Measurements from ENCODE around the gene SLC7A9.
"Not testable (repeated sequence)": the region's sequence is repeated elsewhere in the genome, so short reads cannot be mapped to it uniquely, and the experiment has no call there.

SLC7A9 gene

GRCh38 chr19:32802840-32803239 lies 66.7 kb downstream of the SLC7A9 start:
- DNase-seq (ENCODE audit: low read depth in 2 of 2, low spot score in 1 of 2), result no peak

- DNase-seq (ENCODE audit: low read depth in 2 of 2, low spot score in 1 of 2), result no peak
Measured at GRCh38 chr19:32800754-32801153, 68.8 kb downstream of the SLC7A9 start.

- DNase-seq (ENCODE audit: low read depth in 2 of 2, low spot score in 1 of 2), result no peak
Measured at GRCh38 chr19:32800191-32800590, 69.4 kb downstream of the SLC7A9 start.

GRCh38 chr19:32798201-32798600 lies 71.4 kb downstream of the SLC7A9 start:
- DNase-seq (ENCODE audit: low read depth in 2 of 2, low spot score in 1 of 2), result no peak

- DNase-seq (ENCODE audit: low read depth in 2 of 2, low spot score in 1 of 2), result no peak
Measured at GRCh38 chr19:32789429-32789828, 80.1 kb downstream of the SLC7A9 start.

GRCh38 chr19:32787895-32788294 lies 81.7 kb downstream of the SLC7A9 start:
- not testable (repeated sequence) for DNase-seq (ENCODE audit: low read depth in 2 of 2, low spot score in 1 of 2)

GRCh38 chr19:32787161-32787813 lies 82.3 kb downstream of the SLC7A9 start:
- not testable (repeated sequence) for DNase-seq (ENCODE audit: low read depth in 2 of 2, low spot score in 1 of 2)

GRCh38 chr19:32782089-32782488 lies 87.5 kb downstream of the SLC7A9 start:
- not testable (repeated sequence) for DNase-seq (ENCODE audit: low read depth in 2 of 2, low spot score in 1 of 2)

GRCh38 chr19:32781280-32781679 lies 88.3 kb downstream of the SLC7A9 start:
- no peak for DNase-seq (ENCODE audit: low read depth in 2 of 2, low spot score in 1 of 2)
